MV-4-11 (cell line): ENCODE measurements around the gene EXD3.
"Not testable (repeated sequence)": the region's sequence is repeated elsewhere in the genome, so short reads cannot be mapped to it uniquely, and the experiment has no call there.

ENCODE experiments used
- DNase-seq: peaks from one replicate; lab custom pipeline; 2025; lab: John Stamatoyannopoulos, UW

The EXD3 gene, protein sequence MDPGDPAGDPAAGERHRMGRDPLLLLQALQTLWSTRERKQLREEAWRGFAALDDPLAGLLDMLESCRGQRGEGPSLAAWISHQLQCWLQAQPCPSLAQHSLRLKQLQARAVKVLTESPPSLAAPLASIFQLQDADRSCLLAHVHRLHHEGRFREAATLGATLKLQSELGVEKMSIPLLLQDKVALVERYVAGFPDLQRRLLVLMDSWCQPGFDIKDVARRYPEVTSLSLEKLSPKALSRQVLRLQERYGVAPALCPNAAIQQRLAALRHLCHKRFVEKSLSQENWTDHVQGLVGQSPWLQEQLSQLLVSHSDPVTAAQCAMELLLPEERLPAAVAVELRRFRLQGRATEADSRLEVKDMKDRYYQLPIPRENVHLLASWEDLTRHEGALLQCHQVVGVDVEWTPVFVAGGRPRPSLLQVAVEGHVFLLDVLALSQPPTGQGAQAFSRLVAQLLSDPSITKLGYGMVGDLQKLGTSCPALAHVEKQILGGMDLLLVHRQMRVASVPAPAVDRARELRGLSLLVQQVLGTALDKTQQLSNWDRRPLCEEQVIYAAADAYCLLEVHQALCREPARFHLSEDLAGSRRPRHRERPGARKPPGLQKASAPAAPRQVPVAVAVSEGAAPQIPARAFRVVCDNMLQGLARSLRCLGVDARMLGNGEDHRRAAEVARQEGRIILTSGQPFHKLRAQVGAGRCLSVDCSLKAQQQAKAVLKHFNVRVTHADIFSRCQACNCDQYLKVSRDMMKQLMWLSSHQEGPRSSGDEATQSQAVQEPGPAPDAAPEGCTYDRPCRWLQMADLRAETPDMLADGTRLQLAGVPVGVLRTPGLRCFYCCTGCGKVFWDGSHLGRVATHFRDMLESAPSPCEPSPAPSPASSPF

DNA sequence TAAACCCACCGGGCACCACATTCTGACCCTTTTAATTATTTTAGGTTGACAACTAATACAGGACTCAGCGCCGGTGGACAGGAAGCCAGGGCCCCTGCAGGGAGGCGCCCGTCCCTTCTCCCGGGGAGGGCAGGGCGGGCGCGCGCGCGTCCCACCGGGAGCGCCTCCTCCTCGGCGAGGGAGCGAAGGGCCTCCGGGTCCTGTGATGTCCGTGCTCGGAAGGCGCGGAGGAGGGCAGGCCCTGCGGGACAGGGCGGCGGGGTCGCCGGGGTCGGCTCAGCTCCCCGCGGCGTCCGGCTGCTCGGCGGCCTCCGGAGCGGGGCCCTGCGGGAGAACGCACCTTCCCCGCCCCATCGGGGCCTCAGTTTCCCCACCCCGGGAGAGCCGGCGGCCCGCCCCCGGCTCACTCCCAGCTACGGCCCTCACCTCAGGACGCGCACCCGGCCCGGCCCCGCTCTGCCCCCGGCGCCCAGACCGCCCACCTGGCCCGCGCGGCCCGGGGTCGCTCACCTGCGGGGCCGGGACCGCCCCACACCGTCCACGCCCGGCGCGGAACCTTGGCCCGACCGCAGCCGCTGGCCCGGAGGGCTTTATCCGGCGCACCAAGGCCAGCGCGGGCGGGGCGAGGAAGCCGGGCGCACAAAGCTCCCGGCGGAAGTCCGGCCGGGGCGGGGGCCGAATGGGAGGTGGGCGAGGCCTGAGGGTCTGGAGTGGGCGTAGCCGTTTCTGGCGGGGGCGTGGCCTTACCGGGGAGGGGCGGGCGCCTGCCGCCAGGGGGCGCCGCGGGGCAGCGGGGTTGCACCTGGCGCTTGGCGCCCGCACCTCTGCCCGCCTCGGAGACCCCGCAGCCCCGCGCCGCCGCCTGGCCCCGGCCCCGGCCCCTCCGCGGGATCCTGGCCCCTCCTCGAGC is at the start of gene EXD3, which contains the start of gene NOXA1:
EXD3 (minus strand) TSS at position 559 of the 910 bp plus-strand sequence. CDS start 27,805 bp downstream, outside the sequence.
NOXA1 (plus strand) TSS at position 790 of the 910 bp plus-strand sequence. CDS start 137 bp downstream, outside the sequence.
- peak; percentile 82 for DNase-seq

DNA sequence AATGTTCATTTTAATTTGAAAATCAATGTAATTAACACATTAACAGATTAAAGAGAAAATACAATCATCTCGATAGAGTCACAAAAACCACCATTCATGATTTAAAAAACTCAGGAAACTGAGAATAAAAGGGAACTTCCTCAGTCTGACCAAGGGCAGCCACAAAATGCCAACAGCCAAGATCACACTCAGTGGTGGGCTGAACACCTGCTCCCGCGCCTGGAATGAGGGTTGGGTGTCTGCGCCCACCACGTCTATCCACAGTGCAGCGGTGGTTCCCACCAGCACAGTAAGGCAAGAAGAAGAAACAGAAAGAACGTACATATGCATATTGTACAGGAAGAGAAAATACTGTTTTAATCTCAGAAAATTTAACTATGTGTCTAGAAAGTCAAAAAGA is 47.8 kb upstream of the EXD3 start:
- DNase-seq = peak; percentile 64

DNA sequence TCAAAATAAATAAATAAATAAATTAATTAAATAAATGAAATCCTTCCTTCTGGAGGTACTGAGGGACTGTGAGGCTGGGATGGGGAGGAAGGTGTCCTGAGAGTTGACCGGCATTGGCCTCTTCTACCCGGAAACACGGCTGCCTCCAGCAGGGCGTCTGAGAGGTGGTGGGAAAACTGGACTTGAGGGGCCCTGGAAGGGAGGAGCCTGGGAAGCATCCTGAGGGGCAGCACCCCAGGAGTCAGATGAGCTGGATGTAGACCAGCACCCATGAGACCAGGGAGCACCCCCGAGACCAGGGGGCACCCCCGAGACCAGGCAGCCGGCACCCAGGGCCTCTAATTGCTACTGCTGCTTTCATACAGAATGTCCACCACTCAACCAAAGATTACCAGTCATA is 44.9 kb upstream of the EXD3 start:
- DNase-seq = no peak

DNA sequence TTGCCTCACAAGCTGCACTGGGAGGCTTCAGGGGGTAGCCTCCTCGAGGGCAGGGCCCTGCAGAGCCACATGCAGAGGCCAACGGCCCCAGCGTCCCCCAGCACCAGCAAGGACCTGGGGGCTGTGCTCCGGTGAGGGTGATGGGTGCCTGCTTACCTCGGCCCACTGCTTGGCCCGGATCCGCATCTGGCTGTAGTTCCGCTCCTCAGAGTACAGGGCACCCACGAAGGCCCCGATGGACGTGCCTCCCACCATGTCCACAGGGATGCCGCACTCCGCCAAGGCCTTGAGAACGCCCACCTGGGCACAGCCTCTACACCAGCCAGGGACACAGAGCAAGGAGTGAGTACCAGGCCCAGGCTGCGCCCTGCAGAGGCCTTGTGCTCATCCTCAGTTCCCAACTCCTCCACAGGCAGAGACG is 44.2 kb upstream of the EXD3 start:
- DNase-seq = no peak

DNA sequence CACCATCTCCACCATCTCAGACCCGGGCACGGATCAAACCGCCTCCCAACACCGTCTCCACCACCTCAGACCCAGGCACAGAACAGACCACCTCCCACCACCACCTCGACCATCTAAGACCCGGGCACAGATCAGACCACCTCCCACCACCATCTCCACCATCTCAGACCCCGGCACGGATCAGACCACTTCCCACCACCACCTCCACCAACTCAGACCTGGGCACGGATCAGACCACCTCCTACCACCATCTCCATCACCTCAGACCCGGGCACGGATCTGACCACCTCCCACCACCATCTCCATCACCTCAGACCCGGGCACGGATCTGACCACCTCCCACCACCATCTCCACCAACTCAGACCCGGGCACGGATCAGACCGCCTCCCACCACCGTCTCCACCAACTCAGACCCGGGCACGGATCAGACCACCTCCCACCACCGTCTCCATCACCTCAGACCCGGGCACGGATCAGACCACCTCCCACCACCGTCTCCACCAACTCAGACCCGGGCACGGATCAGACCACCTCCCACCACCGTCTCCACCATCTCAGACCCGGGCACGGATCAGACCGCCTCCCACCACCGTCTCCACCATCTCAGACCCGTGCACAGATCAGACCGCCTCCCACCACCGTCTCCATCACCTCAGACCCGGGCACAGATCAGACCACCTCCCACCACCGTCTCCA is 43.6 kb upstream of the EXD3 start:
- not testable (repeated sequence) for DNase-seq

DNA sequence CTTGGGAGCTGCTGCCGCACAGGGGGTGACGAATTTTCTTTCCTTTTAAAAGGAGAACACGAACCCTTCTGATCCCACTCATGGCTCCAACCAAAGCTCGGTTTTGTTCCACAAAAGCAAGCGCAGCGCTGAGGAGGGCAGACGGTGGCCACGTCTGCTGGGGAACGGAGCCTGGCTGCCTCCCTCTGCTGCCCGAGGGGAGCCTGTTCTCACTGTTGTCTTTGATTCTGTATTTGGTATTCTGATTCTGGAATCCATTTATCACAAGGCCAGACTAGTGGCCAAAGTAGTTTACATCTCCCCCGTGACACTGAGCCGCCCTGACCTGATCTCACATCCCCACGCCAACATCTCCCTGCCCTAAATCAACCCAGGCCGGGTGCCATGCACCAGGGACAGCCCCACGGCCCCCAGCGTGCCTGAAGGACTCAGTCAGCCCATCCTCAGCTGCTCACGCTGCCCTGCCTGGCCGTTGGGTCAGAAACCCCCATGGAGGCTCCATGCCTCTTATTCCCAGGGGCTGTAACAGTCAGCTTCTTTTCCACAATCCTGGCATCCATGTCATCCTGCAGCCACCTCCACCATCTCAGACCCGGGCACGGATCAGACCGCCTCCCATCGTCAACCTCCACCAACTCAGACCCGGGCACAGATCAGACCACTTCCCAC is 42.9 kb upstream of the EXD3 start:
- DNase-seq = no peak

DNA sequence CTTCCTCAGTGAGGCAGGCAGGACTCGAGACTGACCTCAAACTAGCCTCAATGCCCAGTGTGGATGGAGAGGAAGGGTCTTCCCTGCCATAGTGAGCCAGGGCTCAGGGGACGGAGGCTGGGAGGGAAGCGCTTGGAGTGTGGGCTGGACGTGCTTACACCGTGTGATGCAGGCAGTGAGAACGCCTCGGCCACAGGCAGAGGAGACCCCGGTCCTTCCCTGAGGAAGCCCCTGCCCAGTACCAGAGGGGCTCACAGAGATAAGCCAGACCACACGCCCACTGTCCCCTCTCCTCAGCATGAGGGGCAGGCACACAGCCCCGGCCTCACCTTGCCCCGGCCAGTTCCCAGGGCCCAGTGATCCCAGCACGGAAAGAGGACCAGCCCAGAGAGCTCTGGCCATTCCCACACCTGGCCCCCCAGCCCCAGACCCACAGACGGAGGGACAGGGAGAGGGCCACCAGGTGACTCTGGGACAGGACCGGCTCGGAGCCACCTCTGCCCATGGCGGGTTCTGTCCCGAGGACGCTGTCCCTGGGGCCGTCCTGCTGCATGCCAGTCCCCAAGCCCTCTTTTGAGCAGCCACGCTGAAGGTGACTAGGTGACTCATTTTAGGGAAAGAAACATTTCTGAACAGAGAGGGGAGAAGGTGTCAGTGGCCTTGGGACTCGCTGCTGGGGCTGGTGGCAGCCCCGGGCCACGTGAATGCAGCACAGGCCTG is 42.2 kb upstream of the EXD3 start:
- DNase-seq = no peak

DNA sequence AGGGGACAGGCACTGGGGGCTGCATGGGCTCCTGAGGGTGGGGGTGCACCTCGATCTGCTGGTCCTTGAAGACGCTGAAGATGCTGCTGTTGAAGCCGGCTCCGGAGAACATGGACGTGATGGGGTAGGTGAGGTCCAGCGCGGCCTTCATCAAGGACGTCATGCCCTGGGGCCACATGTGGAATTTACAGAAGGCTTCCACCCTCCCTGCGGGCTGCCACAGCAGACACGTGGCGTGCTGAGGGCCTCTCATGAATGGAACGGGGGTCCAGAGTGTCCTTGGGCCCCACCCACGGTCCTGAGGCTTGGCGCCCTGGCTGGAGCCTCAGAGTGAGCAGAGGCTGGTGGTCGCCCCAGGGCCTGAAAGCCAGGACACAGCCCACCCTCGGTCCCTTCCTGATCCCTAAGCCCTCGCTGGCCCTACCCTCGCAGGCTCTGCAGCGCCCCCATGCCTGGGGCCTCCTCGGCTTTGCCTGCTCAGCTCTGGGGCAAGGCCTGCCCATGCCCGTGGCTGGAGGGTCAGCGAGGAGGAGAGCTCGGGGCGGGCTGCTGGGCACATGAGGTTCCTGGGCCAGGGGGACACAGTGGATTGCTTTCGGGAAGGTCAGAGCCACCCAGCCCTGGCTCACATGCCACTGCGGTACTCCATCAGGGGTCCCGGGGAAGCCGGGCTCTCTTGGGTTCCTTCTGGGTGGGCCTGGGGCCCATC is 41.5 kb upstream of the EXD3 start:
- DNase-seq = no peak

DNA sequence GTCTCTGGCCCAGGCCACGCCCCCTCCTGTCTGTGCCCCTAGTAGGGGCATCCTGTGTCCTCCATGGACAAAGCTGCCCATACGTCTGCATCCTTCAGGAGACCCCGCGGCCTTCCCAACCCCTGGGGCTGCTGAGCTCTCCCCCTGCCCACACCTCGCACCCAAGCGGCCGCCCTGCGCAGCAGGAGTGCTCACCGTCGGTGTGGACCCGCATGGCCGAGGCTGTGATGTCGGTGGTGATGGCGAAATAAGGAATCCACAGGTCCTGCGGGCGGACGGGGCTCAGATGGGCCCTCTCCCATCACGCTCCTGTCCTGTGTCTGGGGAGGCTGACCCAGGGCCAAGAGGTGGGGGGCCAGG is 40.9 kb upstream of the EXD3 start:
- no peak for DNase-seq

DNA sequence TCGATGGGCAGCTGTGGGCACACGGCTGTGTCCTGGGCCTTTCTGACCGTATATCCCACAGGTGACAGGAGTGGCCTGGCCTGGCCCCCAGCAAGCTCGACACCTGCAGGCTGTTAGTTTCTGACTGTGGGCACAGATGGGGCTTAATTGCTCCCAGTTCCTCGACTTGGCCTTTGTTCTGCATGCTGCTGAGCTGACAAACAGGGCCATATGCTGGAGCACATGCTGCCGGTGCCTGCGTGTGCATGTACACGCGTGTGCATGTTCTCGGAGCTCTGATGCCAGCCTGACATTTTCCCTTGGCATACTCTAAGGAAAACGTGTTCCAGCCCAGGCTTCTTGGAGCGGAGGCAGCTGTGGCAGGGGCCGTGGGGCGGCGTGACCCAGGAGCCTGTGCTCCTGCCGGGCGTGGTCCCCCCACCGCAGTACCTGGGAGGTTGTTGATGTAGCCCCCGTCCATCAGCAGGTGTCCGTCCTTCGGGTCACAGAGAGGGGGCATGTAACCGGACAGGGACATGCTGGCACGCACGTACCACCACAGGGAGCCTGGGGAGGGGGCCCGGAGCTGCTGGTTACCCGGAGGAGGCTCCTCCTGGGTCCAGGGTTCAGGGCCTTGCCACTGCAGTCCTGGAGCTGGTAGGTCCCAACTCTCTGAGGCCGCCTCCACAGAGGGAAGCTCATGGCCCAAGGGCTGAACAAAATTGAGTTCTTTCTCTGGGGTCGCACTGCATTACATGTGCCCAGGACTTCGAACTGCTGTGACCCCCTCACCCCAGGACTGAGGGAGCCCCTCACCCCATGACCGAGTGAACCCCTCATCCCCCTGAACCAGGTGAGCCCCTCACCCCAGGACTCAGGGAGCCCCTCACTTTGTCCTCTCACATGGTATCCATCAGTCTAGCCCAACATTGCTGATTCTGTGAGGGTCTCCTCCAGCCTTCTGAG is 40.3 kb upstream of the EXD3 start:
- no peak for DNase-seq

DNA sequence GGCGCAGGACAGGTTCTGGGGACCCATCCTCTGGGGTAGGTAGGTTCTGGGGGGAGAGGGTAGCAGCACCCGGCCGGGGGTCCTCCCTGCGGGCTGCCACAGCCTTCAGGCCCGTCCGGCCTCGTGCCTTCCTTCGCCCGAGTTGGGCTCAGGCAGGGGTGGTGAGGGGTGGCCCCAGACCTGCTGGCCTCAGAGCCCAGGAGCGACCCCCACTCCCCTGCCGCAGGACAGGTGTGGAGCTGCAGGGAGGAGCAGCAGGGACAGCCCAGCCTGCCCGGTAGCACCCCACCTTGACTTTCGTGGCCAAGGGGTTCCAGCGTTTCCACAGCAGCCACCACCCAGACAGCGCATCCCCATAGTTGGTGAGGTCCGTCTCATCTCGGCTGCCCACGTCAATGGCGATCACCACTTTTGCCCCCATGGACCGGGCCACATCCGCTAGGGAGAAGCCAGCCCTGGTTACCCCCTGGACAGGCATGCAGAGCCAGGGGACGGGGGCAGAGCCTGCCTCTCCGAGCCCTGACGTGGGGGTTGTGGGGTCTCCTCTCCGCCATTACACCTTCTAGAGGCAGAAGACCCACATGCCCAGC is 39.5 kb upstream of the EXD3 start:
- no peak for DNase-seq

DNA sequence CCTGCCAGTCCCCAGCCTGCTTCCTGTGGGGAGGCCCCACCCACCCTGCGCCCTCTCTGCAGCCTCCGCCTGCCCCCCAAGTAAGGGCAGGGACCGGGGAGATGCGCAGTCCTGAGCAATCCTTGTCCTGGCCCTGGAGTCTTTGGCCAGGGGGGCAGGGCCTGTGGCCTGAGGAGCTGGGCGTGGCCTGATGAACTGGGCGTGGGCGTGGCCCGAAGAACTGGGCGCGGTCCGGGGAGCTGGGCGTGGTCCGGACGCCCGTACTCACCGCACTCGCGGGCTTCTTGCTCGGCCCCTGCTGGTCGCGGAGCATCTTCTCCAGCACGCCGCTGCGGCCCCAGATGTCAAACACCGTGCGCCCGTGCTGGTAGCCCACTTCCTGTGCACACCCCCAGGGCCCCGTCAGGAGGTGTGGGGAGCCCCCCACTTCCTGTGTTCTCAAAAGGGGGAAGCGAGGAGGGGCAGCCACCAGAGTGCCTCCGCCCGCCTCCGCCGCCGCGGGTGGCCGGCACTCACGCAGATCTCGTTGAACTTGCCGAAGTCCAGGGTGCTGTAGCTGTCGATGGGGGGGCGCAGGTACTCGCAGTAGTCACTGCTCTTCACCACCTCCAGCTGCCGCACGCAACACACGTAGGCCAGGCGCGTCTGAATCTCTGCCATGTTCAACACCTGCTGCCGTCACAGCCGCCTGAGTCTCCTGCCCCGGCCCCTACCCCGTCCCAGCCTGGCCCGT is 38.9 kb upstream of the EXD3 start:
- peak; percentile 67 for DNase-seq

DNA sequence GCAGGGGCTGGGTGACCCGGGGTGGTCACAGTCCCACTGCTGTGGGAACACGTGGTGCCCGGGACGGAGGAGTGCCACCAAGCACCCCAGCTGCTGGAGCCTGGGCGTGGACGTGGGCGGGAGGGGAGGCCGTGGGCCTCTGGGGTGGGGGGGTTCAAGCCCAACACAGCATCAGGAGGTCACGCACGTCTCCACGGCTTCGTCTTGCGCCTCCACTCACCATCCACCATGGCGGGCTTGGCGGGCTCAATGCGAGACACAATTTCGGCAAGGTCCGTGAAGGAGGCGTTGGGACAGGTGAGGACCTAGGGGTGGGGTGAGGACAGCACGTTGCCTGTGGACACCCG is 38.3 kb upstream of the EXD3 start:
- DNase-seq = no peak

DNA sequence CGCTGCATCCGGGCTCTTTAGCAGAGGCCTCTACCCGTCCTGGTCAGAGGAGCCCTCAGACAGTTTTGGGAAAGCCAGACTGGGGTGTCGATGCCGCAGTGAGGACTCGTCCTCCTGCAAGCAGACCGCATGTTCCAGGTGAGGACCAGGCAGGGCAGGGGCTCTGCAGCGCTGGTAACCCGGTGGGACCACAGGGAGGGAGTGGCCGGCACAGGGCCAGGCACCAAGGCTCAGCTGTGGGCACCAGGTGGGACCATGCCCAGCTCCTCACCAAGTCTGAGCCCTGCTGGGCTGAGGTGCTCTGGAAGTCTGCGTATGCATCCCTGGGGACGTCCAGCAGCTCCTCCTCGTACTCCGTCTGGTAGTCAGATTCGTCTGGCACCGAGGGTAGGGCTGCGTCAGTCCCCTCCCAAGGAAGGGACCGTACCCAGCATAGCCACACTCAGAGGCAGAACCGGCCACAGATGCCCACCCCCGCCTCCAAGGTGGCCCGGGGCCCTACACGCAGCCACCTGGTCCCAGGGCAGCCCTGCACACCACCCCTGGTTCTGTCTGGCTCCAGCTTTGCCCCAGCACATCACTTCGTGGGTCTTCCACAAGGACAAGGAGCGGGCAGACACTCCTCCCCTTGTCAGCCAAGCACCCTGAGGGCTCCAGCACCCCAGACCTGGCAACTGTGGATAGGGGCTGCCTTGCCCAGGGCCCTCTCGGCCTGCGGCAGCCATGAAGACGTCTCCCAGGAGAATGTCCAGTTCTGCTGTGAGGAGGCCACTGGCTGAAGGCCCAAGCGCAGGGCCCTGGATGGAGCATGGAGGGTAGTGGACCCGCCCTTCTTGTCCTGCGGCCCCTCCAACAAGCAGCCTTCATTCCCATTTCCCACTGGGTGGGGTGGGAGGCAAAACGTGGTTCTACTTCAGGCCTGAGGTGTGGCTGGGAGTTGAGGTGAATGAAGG is 37.7 kb upstream of the EXD3 start:
- no peak for DNase-seq

DNA sequence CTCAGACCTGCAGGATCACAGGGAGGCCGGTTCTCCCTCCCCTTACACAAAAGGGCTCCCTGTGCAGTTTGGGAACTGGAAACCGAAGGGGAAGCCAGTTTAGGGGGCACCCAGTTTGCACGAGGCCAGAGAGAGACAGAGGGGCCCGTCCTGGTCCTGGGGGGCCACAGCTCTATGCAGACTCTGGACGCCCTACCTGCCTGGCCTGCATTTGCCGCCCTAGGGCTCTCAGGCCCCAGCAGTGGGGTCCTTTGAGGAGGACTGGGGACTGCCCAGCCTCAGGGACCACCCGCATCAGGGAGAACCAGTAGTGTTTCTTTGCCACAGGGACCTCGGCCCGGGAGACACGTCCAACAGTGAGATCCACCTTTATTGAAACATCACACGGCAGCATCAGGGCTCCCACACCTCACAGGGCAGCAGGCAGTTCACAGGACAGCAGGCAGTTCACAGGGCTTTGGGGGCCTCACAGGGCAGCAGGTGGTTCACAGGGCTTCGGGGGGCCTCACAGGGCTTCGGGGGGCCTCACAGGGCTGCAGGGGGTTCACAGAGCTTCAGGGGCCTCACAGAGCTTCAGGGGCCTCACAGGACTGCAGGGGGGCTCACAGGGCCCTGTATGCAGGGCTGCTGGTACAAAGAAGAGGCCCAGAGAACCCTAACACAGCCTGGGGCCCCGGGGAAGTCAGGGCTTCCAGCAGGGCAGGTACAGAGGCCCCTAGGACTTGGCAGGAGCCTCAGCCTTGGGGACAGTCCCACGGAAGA is 36.8 kb upstream of the EXD3 start:
- DNase-seq = no peak
